ENCODE results near the gene ZNF609.

- TF ChIP-seq EZH2 (IDR thresholded peaks at IDR 0.05; ENCODE audit: borderline replicate concordance, insufficient read depth, low read length, poor library complexity, severe bottlenecking) (no peak), POLR2AphosphoS5 (IDR thresholded peaks at IDR 0.05) (no peak), CTCF (IDR thresholded peaks at IDR 0.05; ENCODE audit: poor library complexity, severe bottlenecking) (no peak), EP300 (conservative IDR thresholded peaks at IDR 0.05; ENCODE audit: poor library complexity, severe bottlenecking) (no peak), REST (IDR thresholded peaks at IDR 0.05; ENCODE audit: borderline replicate concordance) (no peak), MXI1 (conservative IDR thresholded peaks at IDR 0.05; ENCODE audit: poor library complexity, severe bottlenecking) (no peak), TAF1 (IDR thresholded peaks at IDR 0.05; ENCODE audit: low read depth) (no peak)
These were observed 43.3 kb downstream of the ZNF609 start for GRCh38 chr15:64503640-64504039.

Measured in neural cell (in vitro differentiated cells).